ENCODE data around the gene CERS1.

GRCh38 chr19:18862976-18863842, 32.7 kb downstream of the CERS1 start:
- TF ChIP-seq EGR1 (IDR thresholded peaks at IDR 0.05) = no peak
- TF ChIP-seq MAX (IDR thresholded peaks at IDR 0.05) = no peak
- TF ChIP-seq REST (IDR thresholded peaks at IDR 0.05; ENCODE audit: low read depth) = no peak
- no peak for TF ChIP-seq FOXM1 (IDR thresholded peaks at IDR 0.05; ENCODE audit: borderline replicate concordance, low read depth)
- no peak for TF ChIP-seq YY1 (IDR thresholded peaks at IDR 0.05; ENCODE audit: low read depth)
- TF ChIP-seq CEBPB (IDR thresholded peaks at IDR 0.05) = no peak
- no peak for TF ChIP-seq EP300 (IDR thresholded peaks at IDR 0.05; ENCODE audit: borderline replicate concordance)
- no peak for TF ChIP-seq RAD21 (IDR thresholded peaks at IDR 0.05; ENCODE audit: low read depth)
- TF ChIP-seq USF1 (IDR thresholded peaks at IDR 0.05) = no peak
- no peak for TF ChIP-seq TEAD4 (IDR thresholded peaks at IDR 0.05)
- no peak for TF ChIP-seq TAF1 (IDR thresholded peaks at IDR 0.05; ENCODE audit: low read depth)
- TF ChIP-seq ZBTB7A (IDR thresholded peaks at IDR 0.05; ENCODE audit: low read depth) = no peak
- no peak for TF ChIP-seq CREB1 (IDR thresholded peaks at IDR 0.05; ENCODE audit: low read depth)
